Smooth muscle cell (in vitro differentiated cells): Measurements from ENCODE around the gene POLN. TPM values are rescaled to one million over a fixed set of nuclear protein-coding genes. Genes with fewer than 3 reads are reported as not detected.

ENCODE experiments used
- DNase-seq: peaks from one replicate; lab custom pipeline; 2025; ENCODE audit not compliant: unreplicated experiment; lab: John Stamatoyannopoulos, UW
- H2AFZ ChIP-seq: fragments of 200-600 bp; sonication (generic); 2 replicates; pipeline ENCODE4 v1.6.0; 2016; ENCODE audit warnings: antibody characterized with exemption, low read depth, mild to moderate bottlenecking
- H3F3A ChIP-seq: fragments of 200-600 bp; sonication (generic); 2 replicates; pipeline ENCODE4 v1.6.0; 2017; ENCODE audit warnings: antibody characterized with exemption, low read depth
- H3K27ac ChIP-seq: fragments of 200-600 bp; sonication (generic); 2 replicates; pipeline ENCODE4 v1.5.1; 2016; ENCODE audit warnings: low read depth, mild to moderate bottlenecking
- H3K27me3 ChIP-seq: fragments of 200-600 bp; sonication (generic); 2 replicates; pipeline ENCODE4 v1.6.1; 2016; ENCODE audit warnings: low read depth, mild to moderate bottlenecking
- H3K36me3 ChIP-seq: fragments of 200-600 bp; sonication (generic); 2 replicates; pipeline ENCODE4 v1.5.1; 2016; ENCODE audit warnings: low read depth
- H3K4me1 ChIP-seq: fragments of 200-600 bp; sonication (generic); 2 replicates; pipeline ENCODE4 v1.5.1; 2016; ENCODE audit warnings: low read depth
- H3K4me2 ChIP-seq: fragments of 200-600 bp; sonication (generic); 2 replicates; pipeline ENCODE4 v1.6.0; 2016; ENCODE audit warnings: mild to moderate bottlenecking
- H3K4me3 ChIP-seq: fragments of 200-600 bp; sonication (generic); 2 replicates; pipeline ENCODE4 v1.5.1; 2016; ENCODE audit warnings: mild to moderate bottlenecking
- H3K79me2 ChIP-seq: fragments of 200-600 bp; sonication (generic); 2 replicates; pipeline ENCODE4 v1.6.0; 2016; ENCODE audit warnings: low read depth, mild to moderate bottlenecking
- H3K9ac ChIP-seq: fragments of 200-600 bp; sonication (generic); 2 replicates; pipeline ENCODE4 v1.6.0; 2016; ENCODE audit warnings: low read depth
- H3K9me3 ChIP-seq: fragments of 200-600 bp; sonication (generic); replicated peaks from 2 replicates; pipeline ENCODE4 v1.5.1; 2016; ENCODE audit warnings: low read depth
- H4K20me1 ChIP-seq: fragments of 200-600 bp; sonication (generic); 2 replicates; pipeline ENCODE4 v1.6.0; 2016; ENCODE audit warnings: low read depth
- CTCF ChIP-seq: fragments of 200-600 bp; sonication (generic); IDR thresholded peaks from 2 replicates; pipeline ENCODE4 v1.5.1; 2017; ENCODE audit warnings: borderline replicate concordance, mild to moderate bottlenecking, antibody characterized with exemption; ENCODE audit not compliant: insufficient read depth, poor library complexity, severe bottlenecking
- WGBS: methylation state at CpG from one replicate; pipeline ENCODE4 v1.1.7; 2016; ENCODE audit warnings: low lambda C conversion rate; 5-methylcytosine and 5-hydroxymethylcytosine counted together
- polyA plus RNA-seq: library from polyadenylated mRNA; unstranded; fragments of >200 nt; fragmentation: Nextera tagmentation; extraction: Ambion mirVana; gene quantifications from 2 replicates; pipeline ENCODE4 v1.2.1, GENCODE V29; 2016
- total RNA-seq: library from RNA; depleted of rRNA; stranded (reverse); fragments of >200 nt; gene quantifications from 2 replicates; pipeline ENCODE4 v1.2.3, GENCODE V29; 2014

POLN gene
- total and polyA plus RNA-seq, 2 experiments from 2014 or later = 0.35 to 3.0 TPM

- H3K27me3 ChIP-seq = no peaks in the 10 kb centered on the region
- no peaks in the 10 kb centered on the region for H3K36me3 ChIP-seq
- DNase-seq = no peak
- 95% methylated on average over 6 of the region's 6 CpGs for WGBS
- H3K9me3 ChIP-seq = no peaks in the 10 kb centered on the region
- H3K9ac ChIP-seq = no peak overlapping the region
- H3K27ac ChIP-seq = no peak overlapping the region
- H4K20me1 ChIP-seq = no peaks in the 10 kb centered on the region
- H3K4me3 ChIP-seq = no peak overlapping the region
- H3K79me2 ChIP-seq = no peaks in the 10 kb centered on the region
- H2AFZ ChIP-seq = no peak overlapping the region
- no peak for TF ChIP-seq CTCF
- H3K4me2 ChIP-seq = no peak overlapping the region
- H3F3A ChIP-seq = no peaks in the 10 kb centered on the region
- H3K4me1 ChIP-seq = no peaks in the 10 kb centered on the region
These were observed 67.9 kb downstream of the POLN start for GRCh38 chr4:2174061-2174460.

DNA sequence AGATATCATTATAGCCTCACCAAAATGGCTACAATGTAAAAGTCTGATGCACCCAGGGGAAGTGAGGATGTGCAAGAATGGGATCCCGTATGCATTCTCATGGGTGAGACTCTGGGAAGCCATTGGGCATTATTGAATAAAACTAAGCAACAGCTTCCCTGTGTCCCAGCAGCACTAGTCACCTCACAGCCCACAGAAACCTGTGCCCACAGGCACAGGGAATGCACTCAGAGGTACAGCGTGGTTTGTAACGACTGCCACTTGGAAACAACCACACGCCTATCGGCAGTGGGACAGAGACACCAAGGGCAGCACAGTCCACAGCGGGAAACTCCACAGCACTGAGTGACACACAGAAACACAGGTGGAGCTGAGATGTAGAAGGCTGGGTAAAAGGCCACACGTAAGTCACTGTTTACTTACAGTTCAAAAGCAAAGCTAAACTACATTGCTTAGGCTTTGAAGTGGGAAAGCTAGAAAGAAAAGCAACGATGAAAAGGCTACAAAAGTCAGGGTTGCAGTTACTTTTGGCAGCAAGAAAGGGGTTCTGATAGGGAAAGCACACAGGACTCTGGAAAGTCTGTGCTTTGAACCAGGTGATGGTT is 69.2 kb downstream of the POLN start:
- Histone ChIP-seq H3K79me2 (no peaks in the 10 kb centered on the region), H3K9ac (no peak overlapping the region), H3K4me1 (no peaks in the 10 kb centered on the region), H3F3A (no peaks in the 10 kb centered on the region), H3K4me3 (no peak overlapping the region), H3K36me3 (no peaks in the 10 kb centered on the region), H4K20me1 (no peaks in the 10 kb centered on the region), H3K9me3 (no peaks in the 10 kb centered on the region), H3K4me2 (no peak overlapping the region), H3K27ac (no peak overlapping the region), H3K27me3 (no peaks in the 10 kb centered on the region), H2AFZ (no peak overlapping the region)
- TF ChIP-seq CTCF = no peak
- 97% methylated on average over 8 of the region's 8 CpGs for WGBS
- DNase-seq = no peak

DNA sequence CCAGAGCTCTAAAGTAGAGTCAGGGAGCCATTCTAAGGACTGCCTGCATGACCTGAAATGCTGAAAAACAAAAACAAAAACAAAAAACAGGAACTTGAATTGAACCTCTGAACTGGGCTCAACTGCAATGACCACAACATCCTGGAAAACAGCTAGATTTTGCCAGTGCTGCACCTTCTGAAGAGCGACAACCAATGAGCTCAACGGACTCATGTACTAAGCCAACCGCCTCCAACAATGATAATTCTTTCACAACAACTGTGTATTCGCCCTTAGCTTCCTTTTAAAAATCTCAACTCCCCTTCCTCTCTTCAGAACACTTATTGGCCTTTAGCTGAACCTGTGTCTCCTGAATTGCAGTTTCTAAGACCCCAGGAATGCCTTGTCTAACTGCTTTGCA is 69.8 kb downstream of the POLN start:
- H3K4me3 ChIP-seq = no peak overlapping the region
- H3K79me2 ChIP-seq = no peaks in the 10 kb centered on the region
- H3K27ac ChIP-seq = no peak overlapping the region
- no peaks in the 10 kb centered on the region for H3K27me3 ChIP-seq
- no peak for DNase-seq
- WGBS = 93% methylated on average over 4 of the region's 4 CpGs
- H2AFZ ChIP-seq = no peak overlapping the region
- H3K4me1 ChIP-seq = no peaks in the 10 kb centered on the region
- H3K9me3 ChIP-seq = no peaks in the 10 kb centered on the region
- no peaks in the 10 kb centered on the region for H3K36me3 ChIP-seq
- H4K20me1 ChIP-seq = no peaks in the 10 kb centered on the region
- TF ChIP-seq CTCF = no peak
- no peak overlapping the region for H3K4me2 ChIP-seq
- H3F3A ChIP-seq = no peaks in the 10 kb centered on the region
- no peak overlapping the region for H3K9ac ChIP-seq
